ENCODE results near the gene YIPF3.
A peak's percentile ranks its signal among the peaks of the same experiment; 100 is the strongest.

Gene YIPF3

GRCh38 chr6:43496370-43497128 lies 20.2 kb downstream of the YIPF3 start:
- TF ChIP-seq, protein P1, sequence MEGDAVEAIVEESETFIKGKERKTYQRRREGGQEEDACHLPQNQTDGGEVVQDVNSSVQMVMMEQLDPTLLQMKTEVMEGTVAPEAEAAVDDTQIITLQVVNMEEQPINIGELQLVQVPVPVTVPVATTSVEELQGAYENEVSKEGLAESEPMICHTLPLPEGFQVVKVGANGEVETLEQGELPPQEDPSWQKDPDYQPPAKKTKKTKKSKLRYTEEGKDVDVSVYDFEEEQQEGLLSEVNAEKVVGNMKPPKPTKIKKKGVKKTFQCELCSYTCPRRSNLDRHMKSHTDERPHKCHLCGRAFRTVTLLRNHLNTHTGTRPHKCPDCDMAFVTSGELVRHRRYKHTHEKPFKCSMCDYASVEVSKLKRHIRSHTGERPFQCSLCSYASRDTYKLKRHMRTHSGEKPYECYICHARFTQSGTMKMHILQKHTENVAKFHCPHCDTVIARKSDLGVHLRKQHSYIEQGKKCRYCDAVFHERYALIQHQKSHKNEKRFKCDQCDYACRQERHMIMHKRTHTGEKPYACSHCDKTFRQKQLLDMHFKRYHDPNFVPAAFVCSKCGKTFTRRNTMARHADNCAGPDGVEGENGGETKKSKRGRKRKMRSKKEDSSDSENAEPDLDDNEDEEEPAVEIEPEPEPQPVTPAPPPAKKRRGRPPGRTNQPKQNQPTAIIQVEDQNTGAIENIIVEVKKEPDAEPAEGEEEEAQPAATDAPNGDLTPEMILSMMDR (IDR thresholded peaks at IDR 0.05; ENCODE audit: borderline replicate concordance, insufficient read depth, low read depth, low read length) = peak; percentile 48
- H3K4me3 ChIP-seq (ENCODE audit: low read depth, low read length) = no peak overlapping the region

DNA sequence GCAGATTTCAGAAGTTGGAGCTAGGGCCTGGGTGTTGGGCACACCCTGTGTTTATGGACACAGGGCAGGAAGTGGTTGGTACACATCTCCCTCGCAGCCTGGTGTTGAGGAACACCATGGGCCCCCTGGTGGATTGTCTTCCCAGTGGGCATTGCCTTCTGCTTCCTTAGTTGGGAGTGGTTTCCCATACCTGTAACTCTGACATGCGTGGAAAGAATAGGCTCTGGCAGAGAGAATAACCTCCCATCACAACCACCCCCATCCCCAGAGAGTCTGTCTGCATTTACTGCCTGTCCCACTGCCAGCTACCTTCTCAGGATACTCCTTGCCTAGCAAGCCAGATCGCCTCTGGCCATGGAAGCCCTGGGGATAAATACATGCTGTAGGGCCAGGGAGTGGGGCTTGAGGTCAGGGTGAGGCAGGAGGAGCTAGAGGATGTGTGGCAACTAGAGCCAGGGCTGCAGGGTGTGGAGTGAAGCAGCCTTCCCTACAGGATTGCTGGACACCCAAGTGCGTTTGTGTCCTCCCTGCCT lies 21.3 kb downstream of the YIPF3 start:
- H3K4me3 ChIP-seq (ENCODE audit: low read depth, low read length) = no peak overlapping the region
- TF ChIP-seq, protein P1 (IDR thresholded peaks at IDR 0.05; ENCODE audit: borderline replicate concordance, insufficient read depth, low read depth, low read length) = 0 out of 2 replicates have a peak, but pooled peaks have one; percentile 7

DNA sequence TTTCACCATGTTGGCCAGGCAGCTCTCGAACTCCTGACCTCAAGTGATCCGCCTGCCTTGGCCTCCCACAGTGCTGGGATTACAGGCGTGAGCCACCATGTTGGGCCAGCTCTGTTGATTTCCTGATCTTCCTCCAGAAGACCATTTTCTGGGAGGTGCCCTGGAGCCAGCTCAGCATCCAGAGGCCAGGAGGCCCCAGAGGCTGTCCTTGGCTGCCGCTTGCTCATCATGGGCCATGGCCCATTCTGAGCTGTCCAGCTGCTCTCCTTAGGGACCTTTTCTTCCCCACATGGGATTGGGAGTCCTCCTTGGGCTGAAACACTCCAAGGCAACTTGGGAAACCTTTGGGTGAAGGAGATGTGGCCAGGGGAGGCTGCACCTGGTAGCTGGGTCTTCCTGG lies 22.0 kb downstream of the YIPF3 start:
- TF ChIP-seq, protein P1 (IDR thresholded peaks at IDR 0.05; ENCODE audit: borderline replicate concordance, insufficient read depth, low read depth, low read length) = no peak
- no peak overlapping the region for H3K4me3 ChIP-seq (ENCODE audit: low read depth, low read length)

DNA sequence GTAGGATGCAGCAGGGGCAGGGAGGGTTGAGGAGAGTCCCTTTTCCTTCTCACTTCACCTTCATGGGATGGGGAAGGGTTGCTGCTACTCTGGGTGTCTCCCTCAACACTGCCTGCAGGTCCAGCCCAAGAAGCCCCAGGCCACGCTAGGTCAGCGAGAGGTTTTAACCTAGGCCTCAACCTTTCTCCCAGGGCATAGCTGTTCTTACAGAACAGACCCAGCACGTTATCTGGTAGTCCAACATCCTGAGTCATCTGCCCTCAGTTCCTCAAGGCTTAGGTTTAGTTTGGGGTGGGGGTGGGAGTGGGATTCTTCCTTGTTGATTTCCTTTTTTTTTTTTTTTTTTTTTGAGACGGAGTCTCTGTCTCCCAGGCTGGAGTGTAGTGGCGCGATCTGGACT lies 22.4 kb downstream of the YIPF3 start:
- H3K4me3 ChIP-seq (ENCODE audit: low read depth, low read length) = no peak overlapping the region
- TF ChIP-seq, protein P1 (IDR thresholded peaks at IDR 0.05; ENCODE audit: borderline replicate concordance, insufficient read depth, low read depth, low read length) = no peak

- no peak overlapping the region for H3K4me3 ChIP-seq (ENCODE audit: low read depth, low read length)
Measured at GRCh38 chr6:43493833-43494232, 22.9 kb downstream of the YIPF3 start.

DNA sequence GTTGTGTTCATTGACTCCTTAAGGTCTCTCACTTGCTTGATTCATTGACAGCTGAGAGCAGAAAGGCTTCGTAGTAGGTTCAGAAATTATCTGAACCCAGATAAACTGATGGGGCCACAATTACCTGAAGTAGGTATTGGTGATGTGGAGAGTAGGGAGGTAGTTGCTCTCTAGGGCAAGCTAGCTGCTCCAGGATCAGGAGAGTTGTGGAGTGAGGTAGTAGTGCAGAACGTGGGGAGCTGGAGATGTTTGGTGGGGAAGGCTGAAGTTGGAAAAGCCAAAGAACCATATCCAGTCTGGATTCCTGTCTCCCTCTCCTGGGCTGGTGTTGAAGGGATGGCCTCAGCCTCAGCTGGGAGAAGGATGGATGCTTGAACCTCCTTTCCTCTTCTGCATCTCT lies 23.5 kb downstream of the YIPF3 start:
- TF ChIP-seq, protein P1 (IDR thresholded peaks at IDR 0.05; ENCODE audit: borderline replicate concordance, insufficient read depth, low read depth, low read length) = no peak
- H3K4me3 ChIP-seq (ENCODE audit: low read depth, low read length) = no peak overlapping the region

More at GRCh38 chr6:43493833-43494232, 22.9 kb downstream of the YIPF3 start:
- TF ChIP-seq, protein P1 (IDR thresholded peaks at IDR 0.05; ENCODE audit: borderline replicate concordance, insufficient read depth, low read depth, low read length) = no peak

DNA sequence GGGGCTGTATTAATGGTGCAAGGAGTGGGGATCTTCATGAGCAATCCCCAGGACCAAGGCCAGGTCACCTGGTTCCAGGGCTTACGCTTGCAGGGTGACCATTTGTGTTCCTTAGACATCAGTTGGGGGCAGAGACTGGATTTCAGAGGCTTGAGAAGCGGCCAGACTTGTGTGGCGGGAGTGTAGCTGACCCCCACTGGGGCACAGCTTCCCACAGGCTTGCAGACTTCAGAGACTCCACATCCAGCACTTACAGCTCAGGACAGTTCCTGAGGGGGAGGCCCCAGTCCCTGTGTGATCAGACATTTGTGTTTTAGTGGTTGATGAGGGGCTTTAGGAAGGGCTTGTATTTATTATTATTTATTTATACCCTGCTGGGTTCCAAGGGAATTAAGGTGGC lies 24.1 kb downstream of the YIPF3 start:
- TF ChIP-seq, protein P1 (IDR thresholded peaks at IDR 0.05; ENCODE audit: borderline replicate concordance, insufficient read depth, low read depth, low read length) = no peak
- H3K4me3 ChIP-seq (ENCODE audit: low read depth, low read length) = no peak overlapping the region
